CD4-positive, alpha-beta T cell treated with Interleukin-12 subunit alpha and Interleukin-12 subunit beta, for 1 hour (primary cell): ENCODE measurements around the gene TAF3.

Source experiments
- DNase-seq: peaks from one replicate; pipeline ENCODE4 v3.0.0-alpha.2; 2020

The TAF3 gene

GRCh38 chr10:8036506-8037198, 218.3 kb downstream of the TAF3 start:
- DNase-seq: peak; percentile 3

GRCh38 chr10:8037199-8037801, 219.0 kb downstream of the TAF3 start:
- DNase-seq: peak; percentile 16

- no peak for DNase-seq
Measured at GRCh38 chr10:8037941-8038894, 219.9 kb downstream of the TAF3 start.

- DNase-seq: no peak
Measured at GRCh38 chr10:8039321-8039881, 221.1 kb downstream of the TAF3 start.

GRCh38 chr10:8040651-8041050, 222.3 kb downstream of the TAF3 start:
- DNase-seq: no peak

- DNase-seq: no peak
Measured at GRCh38 chr10:8041284-8041991, 223.1 kb downstream of the TAF3 start.

GRCh38 chr10:8041992-8042720, 223.9 kb downstream of the TAF3 start:
- DNase-seq: no peak

- no peak for DNase-seq
Measured at GRCh38 chr10:8042721-8043568, 224.6 kb downstream of the TAF3 start.

- peak; percentile 60 for DNase-seq
Measured at GRCh38 chr10:8043569-8044306, 225.4 kb downstream of the TAF3 start.

GRCh38 chr10:8044331-8044907, 226.1 kb downstream of the TAF3 start:
- DNase-seq: no peak

GRCh38 chr10:8044908-8045725, 226.8 kb downstream of the TAF3 start:
- peak; percentile 21 for DNase-seq

- DNase-seq: no peak
Measured at GRCh38 chr10:8045726-8046494, 227.6 kb downstream of the TAF3 start.

GRCh38 chr10:8047452-8048280, 229.4 kb downstream of the TAF3 start:
- DNase-seq: no peak

- peak; percentile 85 for DNase-seq
Measured at GRCh38 chr10:8048281-8049008, 230.1 kb downstream of the TAF3 start.

- no peak for DNase-seq
Measured at GRCh38 chr10:8049045-8049864, 230.9 kb downstream of the TAF3 start.
